ENCODE data around the gene PDILT.

The PDILT gene

DNA sequence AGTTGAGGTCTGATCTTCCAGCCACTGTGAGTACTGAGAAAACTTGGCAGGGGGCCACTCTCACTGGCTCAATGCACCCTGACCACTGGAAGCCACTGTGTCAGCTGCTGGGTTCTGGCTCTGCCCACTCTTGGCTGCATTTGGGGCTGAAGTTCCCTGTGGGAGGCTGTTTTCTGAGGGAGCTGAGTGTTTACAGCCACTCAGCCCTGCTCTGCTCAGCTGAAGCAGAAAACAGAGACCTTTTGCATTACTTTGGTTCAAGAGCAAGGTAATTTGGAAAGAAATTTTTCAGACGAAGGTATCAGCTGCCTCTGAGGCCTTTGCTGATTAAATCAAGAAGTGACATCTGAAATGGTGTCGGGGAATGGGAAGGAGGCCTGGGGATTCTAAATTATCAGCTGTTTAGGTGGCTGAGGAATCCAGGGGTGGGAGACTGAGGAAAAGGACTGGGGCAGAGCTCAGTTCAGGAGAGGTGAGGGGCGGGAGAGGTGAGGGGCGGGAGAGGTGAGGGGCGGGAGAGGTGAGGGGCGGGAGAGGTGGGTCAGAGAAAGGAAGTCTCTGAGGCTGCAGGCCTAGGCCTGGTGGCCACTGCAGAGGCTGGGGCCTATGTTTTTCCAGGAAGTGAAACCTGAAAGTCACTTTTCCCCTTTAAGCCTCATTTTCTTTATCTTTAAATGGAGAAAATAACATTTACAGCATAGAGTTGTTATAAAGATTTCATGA is 5.0 kb upstream of the PDILT start, which contains the start of gene ACSM5:
ACSM5 (plus strand) TSS at position 137 of the 723 bp plus-strand sequence. CDS start 1,951 bp downstream, outside the sequence.
- Histone ChIP-seq H3K4me1 (ENCODE audit: control insufficient read depth in 5 of 5, insufficient read depth in 5 of 5, low read length in 5 of 5) (peaks cover 0 to 25% (median 16%) of the 10 kb centered on the region in 5 donors), H3K27me3 (ENCODE audit: control insufficient read depth in 5 of 5, insufficient read depth in 4 of 5, low read length in 5 of 5) (no peaks in the 10 kb centered on the region), H3K9me3 (ENCODE audit: control insufficient read depth in 5 of 5, low read length in 5 of 5) (peaks cover 0 to 3% (median 0%) of the 10 kb centered on the region in 5 donors), H3K9ac (ENCODE audit: low read length in 5 of 5) (peak within 1 kb of the TSS in 4 of 5 donors; percentile 20 to 80 (median 64)), H3K4me3 (ENCODE audit: low read depth in 1 of 5, low read length in 5 of 5) (peak within 1 kb of the TSS; percentile 26 to 72 (median 51)), H3K27ac (ENCODE audit: low read depth, low read length) (peak within 1 kb of the TSS; percentile 41), H3K36me3 (ENCODE audit: control insufficient read depth in 5 of 5, insufficient read depth in 5 of 5, low read length in 5 of 5) (peaks cover 0 to 4% (median 0%) of the 10 kb centered on the region in 5 donors)

DNA sequence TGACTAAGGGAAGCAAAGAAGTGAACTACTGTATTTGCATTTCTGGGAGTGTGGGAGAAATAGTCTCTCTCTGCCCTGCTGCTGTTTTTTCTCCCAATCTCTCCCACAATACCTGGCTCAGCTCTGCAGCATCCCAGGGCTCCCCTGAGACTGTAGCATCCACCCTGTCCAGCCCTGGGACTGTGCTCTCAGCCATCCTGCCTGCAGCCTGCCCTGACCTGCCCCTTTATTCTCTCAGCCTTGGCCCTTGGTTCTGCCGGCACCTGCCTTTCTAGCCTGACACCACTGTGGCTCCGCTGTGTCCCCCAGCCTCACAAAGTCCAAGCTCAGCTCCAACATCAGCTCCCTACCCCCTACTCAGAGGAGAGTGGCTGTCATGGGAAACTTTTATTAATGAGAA is 1.9 kb downstream of the PDILT start:
- H3K27me3 ChIP-seq (ENCODE audit: control insufficient read depth in 5 of 5, insufficient read depth in 4 of 5, low read length in 5 of 5) = no peaks in the 10 kb centered on the region
- H3K9ac ChIP-seq (ENCODE audit: low read length in 5 of 5) = no peak overlapping the region
- no peak overlapping the region for H3K27ac ChIP-seq (ENCODE audit: low read depth, low read length)
- peaks cover 0 to 3% (median 0%) of the 10 kb centered on the region in 5 donors for H3K4me1 ChIP-seq (ENCODE audit: control insufficient read depth in 5 of 5, insufficient read depth in 5 of 5, low read length in 5 of 5)
- no peak overlapping the region for H3K4me3 ChIP-seq (ENCODE audit: low read depth in 1 of 5, low read length in 5 of 5)
- H3K9me3 ChIP-seq (ENCODE audit: control insufficient read depth in 5 of 5, low read length in 5 of 5) = peaks cover 0 to 3% (median 0%) of the 10 kb centered on the region in 5 donors
- H3K36me3 ChIP-seq (ENCODE audit: control insufficient read depth in 5 of 5, insufficient read depth in 5 of 5, low read length in 5 of 5) = no peaks in the 10 kb centered on the region

DNA sequence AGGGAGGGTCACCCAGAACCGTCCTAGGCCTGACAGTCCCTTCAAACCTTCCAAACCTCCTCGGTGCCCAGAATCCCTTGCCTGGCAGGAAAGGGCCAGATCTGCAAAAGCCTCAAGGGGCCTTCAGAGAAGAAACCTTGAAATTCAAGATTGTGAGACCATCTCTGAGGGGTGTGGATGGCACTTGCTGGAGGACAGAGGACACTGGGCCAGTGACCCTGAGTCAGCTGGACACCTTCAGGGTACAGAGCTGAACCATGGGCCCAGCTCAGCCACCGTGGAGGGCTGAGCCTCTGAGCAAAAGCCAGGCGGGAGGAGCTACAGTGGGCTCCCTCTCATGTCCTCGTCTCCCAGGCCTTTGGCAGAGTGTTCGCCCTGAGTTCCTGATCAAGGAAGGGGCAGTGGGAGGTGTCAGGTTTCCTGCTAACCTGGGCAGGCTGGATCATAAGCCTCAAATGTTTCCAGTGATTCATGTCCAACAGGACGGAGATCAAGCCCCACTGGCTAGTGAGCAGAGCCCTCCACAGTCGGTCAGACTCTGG is 3.0 kb downstream of the PDILT start:
- H3K27me3 ChIP-seq (ENCODE audit: control insufficient read depth in 5 of 5, insufficient read depth in 4 of 5, low read length in 5 of 5) = no peaks in the 10 kb centered on the region
- no peak overlapping the region for H3K9ac ChIP-seq (ENCODE audit: low read length in 5 of 5)
- no peak overlapping the region for H3K27ac ChIP-seq (ENCODE audit: low read depth, low read length)
- no peaks in the 10 kb centered on the region for H3K9me3 ChIP-seq (ENCODE audit: control insufficient read depth in 5 of 5, low read length in 5 of 5)
- peaks cover 0 to 3% (median 0%) of the 10 kb centered on the region in 5 donors for H3K4me1 ChIP-seq (ENCODE audit: control insufficient read depth in 5 of 5, insufficient read depth in 5 of 5, low read length in 5 of 5)
- H3K36me3 ChIP-seq (ENCODE audit: control insufficient read depth in 5 of 5, insufficient read depth in 5 of 5, low read length in 5 of 5) = no peaks in the 10 kb centered on the region
- no peak overlapping the region for H3K4me3 ChIP-seq (ENCODE audit: low read depth in 1 of 5, low read length in 5 of 5)

DNA sequence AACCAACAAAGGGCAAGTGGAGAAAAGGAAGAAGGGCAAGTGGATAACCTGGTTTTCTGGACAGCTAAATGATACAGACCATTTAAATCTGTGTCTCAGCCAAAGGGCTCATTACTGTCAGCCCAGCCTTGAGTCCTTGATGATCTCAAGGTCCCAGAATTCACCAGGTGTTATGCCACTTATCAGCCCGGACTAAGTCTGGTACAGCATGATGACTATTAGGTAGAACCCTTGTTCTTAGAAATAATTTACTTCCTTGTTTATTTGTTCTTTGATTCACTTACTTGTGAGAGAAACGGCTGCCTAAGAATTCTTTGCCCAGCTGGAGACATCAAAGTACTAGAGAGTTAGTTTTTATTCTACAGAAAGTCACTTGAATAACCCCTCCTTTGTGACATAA is 3.5 kb downstream of the PDILT start:
- Histone ChIP-seq H3K9ac (ENCODE audit: low read length in 5 of 5) (no peak overlapping the region), H3K27me3 (ENCODE audit: control insufficient read depth in 5 of 5, insufficient read depth in 4 of 5, low read length in 5 of 5) (no peaks in the 10 kb centered on the region), H3K4me3 (ENCODE audit: low read depth in 1 of 5, low read length in 5 of 5) (no peak overlapping the region), H3K36me3 (ENCODE audit: control insufficient read depth in 5 of 5, insufficient read depth in 5 of 5, low read length in 5 of 5) (no peaks in the 10 kb centered on the region), H3K4me1 (ENCODE audit: control insufficient read depth in 5 of 5, insufficient read depth in 5 of 5, low read length in 5 of 5) (peaks cover 0 to 3% (median 0%) of the 10 kb centered on the region in 5 donors), H3K9me3 (ENCODE audit: control insufficient read depth in 5 of 5, low read length in 5 of 5) (no peaks in the 10 kb centered on the region), H3K27ac (ENCODE audit: low read depth, low read length) (no peak overlapping the region)

DNA sequence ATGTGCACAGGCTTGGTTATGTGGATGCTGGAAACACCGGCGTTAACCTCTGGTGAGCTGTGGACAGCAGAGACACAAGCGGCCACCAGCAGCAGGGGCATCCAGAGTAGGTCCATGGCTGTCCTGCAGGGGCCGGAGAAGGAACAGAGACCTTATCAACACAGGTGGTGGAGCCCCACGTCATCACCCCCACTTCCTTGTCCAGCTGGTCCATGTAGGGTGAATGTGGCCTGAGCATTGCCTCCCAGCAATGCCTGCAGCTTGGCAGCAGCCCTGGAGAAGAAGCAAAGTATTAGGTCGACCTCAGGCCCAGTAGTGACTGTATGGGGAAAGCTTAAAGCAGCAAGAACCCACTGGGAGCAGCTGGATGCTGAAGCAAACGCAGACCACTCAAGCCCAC is 5.4 kb downstream of the PDILT start:
- H3K4me1 ChIP-seq (ENCODE audit: control insufficient read depth in 5 of 5, insufficient read depth in 5 of 5, low read length in 5 of 5) = peaks cover 3 to 5% (median 5%) of the 10 kb centered on the region in 5 donors
- no peaks in the 10 kb centered on the region for H3K9me3 ChIP-seq (ENCODE audit: control insufficient read depth in 5 of 5, low read length in 5 of 5)
- no peak overlapping the region for H3K27ac ChIP-seq (ENCODE audit: low read depth, low read length)
- no peaks in the 10 kb centered on the region for H3K27me3 ChIP-seq (ENCODE audit: control insufficient read depth in 5 of 5, insufficient read depth in 4 of 5, low read length in 5 of 5)
- no peaks in the 10 kb centered on the region for H3K36me3 ChIP-seq (ENCODE audit: control insufficient read depth in 5 of 5, insufficient read depth in 5 of 5, low read length in 5 of 5)
- no peak overlapping the region for H3K9ac ChIP-seq (ENCODE audit: low read length in 5 of 5)
- H3K4me3 ChIP-seq (ENCODE audit: low read depth in 1 of 5, low read length in 5 of 5) = no peak overlapping the region

DNA sequence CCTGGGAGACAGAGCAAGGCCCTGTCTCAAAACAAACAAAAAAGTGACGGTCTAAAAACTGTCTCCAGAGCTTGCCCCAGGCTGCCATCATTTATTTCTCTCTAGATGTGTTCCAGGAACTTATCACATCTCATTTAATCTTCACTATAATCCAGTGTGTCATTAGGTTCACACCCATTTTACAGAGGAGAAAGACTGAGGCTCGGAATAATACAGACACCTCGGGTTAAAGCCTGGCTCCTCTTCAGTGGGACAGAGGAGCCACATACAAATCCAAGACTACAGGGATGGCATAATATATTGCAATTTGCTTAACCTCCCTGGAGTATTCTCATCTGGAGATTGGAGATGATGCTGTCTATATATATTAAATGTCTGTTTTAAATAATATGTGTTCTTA is 5.9 kb downstream of the PDILT start:
- Histone ChIP-seq H3K9ac (ENCODE audit: low read length in 5 of 5) (no peak overlapping the region), H3K4me1 (ENCODE audit: control insufficient read depth in 5 of 5, insufficient read depth in 5 of 5, low read length in 5 of 5) (peaks cover 3 to 11% (median 11%) of the 10 kb centered on the region in 5 donors), H3K27ac (ENCODE audit: low read depth, low read length) (no peak overlapping the region), H3K9me3 (ENCODE audit: control insufficient read depth in 5 of 5, low read length in 5 of 5) (no peaks in the 10 kb centered on the region), H3K36me3 (ENCODE audit: control insufficient read depth in 5 of 5, insufficient read depth in 5 of 5, low read length in 5 of 5) (no peaks in the 10 kb centered on the region), H3K4me3 (ENCODE audit: low read depth in 1 of 5, low read length in 5 of 5) (no peak overlapping the region), H3K27me3 (ENCODE audit: control insufficient read depth in 5 of 5, insufficient read depth in 4 of 5, low read length in 5 of 5) (no peaks in the 10 kb centered on the region)

DNA sequence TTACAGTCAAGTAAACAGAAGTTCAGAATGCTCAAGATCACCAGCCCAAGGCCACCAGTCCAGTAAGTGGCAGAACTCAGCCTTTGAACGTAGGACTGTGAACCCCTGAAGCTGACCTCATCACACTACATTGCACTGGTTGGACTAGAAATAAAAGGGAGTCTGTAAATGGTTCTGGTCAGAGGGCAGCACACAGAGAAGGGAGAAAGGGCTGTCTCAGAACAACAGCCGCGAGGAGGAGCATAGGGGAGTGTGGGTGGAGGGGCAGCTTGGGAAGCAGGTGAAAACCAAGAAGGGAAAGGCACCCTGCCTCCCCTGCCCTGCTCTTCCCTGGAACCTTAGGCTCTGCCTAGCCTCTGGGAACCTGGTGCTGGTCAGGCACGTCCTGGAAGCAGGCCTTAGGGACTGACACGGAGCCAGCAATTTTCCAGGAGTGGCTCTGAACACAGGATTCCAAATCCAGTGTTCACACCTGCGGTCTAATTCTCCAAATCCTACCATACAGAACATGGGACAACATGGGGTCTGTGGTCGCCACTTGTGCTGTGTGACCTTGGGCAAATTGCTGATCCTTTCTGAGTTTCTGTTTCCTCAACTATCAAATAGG is 7.0 kb downstream of the PDILT start:
- H3K4me3 ChIP-seq (ENCODE audit: low read depth in 1 of 5, low read length in 5 of 5) = no peak overlapping the region
- no peaks in the 10 kb centered on the region for H3K27me3 ChIP-seq (ENCODE audit: control insufficient read depth in 5 of 5, insufficient read depth in 4 of 5, low read length in 5 of 5)
- H3K36me3 ChIP-seq (ENCODE audit: control insufficient read depth in 5 of 5, insufficient read depth in 5 of 5, low read length in 5 of 5) = no peaks in the 10 kb centered on the region
- H3K27ac ChIP-seq (ENCODE audit: low read depth, low read length) = no peak overlapping the region
- H3K9ac ChIP-seq (ENCODE audit: low read length in 5 of 5) = no peak overlapping the region
- no peaks in the 10 kb centered on the region for H3K9me3 ChIP-seq (ENCODE audit: control insufficient read depth in 5 of 5, low read length in 5 of 5)
- peaks cover 2 to 16% (median 12%) of the 10 kb centered on the region in 5 donors for H3K4me1 ChIP-seq (ENCODE audit: control insufficient read depth in 5 of 5, insufficient read depth in 5 of 5, low read length in 5 of 5)

DNA sequence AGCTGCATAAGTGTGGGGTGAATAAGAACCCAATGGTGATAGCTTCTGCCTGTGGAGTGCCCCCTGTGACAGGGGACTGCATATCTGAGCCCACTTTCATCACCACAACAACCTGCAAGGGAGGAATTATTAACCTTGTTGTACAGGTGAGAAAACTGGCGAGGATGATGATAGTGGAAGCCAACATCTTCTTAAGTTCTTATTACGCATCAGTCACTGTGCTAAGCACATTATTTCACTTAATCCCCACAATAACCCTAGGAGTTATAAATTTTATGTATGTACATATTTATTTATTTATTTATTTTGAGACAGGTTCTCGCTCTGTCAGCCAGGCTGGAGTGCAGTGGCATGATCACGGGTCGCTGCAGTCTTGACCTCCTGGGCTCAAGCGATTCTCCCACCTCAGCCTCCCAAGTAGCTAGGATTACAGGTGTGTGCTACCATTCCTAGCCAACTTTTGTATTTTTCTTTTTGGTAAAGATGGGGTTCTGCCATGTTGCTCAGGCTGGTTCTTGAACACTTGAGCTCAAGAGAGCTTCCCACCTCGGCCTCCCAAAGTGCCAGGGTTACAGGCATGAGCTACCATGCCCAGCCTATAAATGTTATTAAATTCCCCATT is 7.6 kb downstream of the PDILT start:
- Histone ChIP-seq H3K27me3 (ENCODE audit: control insufficient read depth in 5 of 5, insufficient read depth in 4 of 5, low read length in 5 of 5) (no peaks in the 10 kb centered on the region), H3K27ac (ENCODE audit: low read depth, low read length) (no peak overlapping the region), H3K9ac (ENCODE audit: low read length in 5 of 5) (no peak overlapping the region), H3K4me3 (ENCODE audit: low read depth in 1 of 5, low read length in 5 of 5) (no peak overlapping the region), H3K36me3 (ENCODE audit: control insufficient read depth in 5 of 5, insufficient read depth in 5 of 5, low read length in 5 of 5) (no peaks in the 10 kb centered on the region), H3K4me1 (ENCODE audit: control insufficient read depth in 5 of 5, insufficient read depth in 5 of 5, low read length in 5 of 5) (peaks cover 0 to 16% (median 12%) of the 10 kb centered on the region in 5 donors), H3K9me3 (ENCODE audit: control insufficient read depth in 5 of 5, low read length in 5 of 5) (no peaks in the 10 kb centered on the region)

DNA sequence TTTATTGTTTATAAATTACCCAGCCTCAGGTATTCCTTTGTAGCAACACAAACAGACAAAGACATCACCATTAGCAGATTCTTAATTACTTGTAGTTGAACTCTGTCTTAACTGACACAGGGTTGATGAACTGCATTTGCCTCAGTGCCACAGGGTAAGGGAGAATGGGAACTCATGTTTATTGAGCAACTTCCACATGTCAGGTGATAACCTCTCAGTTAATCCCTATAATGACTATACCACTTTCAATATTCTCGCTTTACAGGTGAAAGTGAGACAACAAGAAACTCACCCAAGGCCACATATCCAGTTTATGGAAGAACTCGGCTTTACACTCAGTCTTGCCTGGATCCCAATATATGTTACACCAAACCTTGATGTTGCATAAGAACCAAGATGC is 8.6 kb downstream of the PDILT start:
- peaks cover 0 to 16% (median 12%) of the 10 kb centered on the region in 5 donors for H3K4me1 ChIP-seq (ENCODE audit: control insufficient read depth in 5 of 5, insufficient read depth in 5 of 5, low read length in 5 of 5)
- H3K27me3 ChIP-seq (ENCODE audit: control insufficient read depth in 5 of 5, insufficient read depth in 4 of 5, low read length in 5 of 5) = no peaks in the 10 kb centered on the region
- no peaks in the 10 kb centered on the region for H3K36me3 ChIP-seq (ENCODE audit: control insufficient read depth in 5 of 5, insufficient read depth in 5 of 5, low read length in 5 of 5)
- H3K27ac ChIP-seq (ENCODE audit: low read depth, low read length) = no peak overlapping the region
- H3K4me3 ChIP-seq (ENCODE audit: low read depth in 1 of 5, low read length in 5 of 5) = no peak overlapping the region
- H3K9ac ChIP-seq (ENCODE audit: low read length in 5 of 5) = no peak overlapping the region
- H3K9me3 ChIP-seq (ENCODE audit: control insufficient read depth in 5 of 5, low read length in 5 of 5) = no peaks in the 10 kb centered on the region
